K562 (cell line): Measurements from ENCODE around the gene U2SURP.

Experiments used
- ATF3 ChIP-seq, 2 experiments: fragments of 450-650 bp in 1 of 2; sonication (generic) in 1 of 2; formaldehyde crosslinking in 1 of 2; IDR thresholded peaks in 1 of 2; conservative IDR thresholded peaks in 1 of 2; 2 replicates each; pipeline versions ENCODE4 v1.6.1 to v1.8.1; 2016 to 2023; ENCODE audit warnings: mild to moderate bottlenecking in 2 of 2, moderate library complexity in 2 of 2, inconsistent platforms in 1 of 2, missing genetic modification reagents in 1 of 2
- EGR1 ChIP-seq: fragments of 450-650 bp; conservative IDR thresholded peaks from 2 replicates; pipeline ENCODE4 v1.6.1; 2017; ENCODE audit warnings: mild to moderate bottlenecking
- IRF1 ChIP-seq: sonication (generic); formaldehyde crosslinking; IDR thresholded peaks from 2 replicates; pipeline ENCODE4 v1.8.0; 2022; ENCODE audit warnings: missing genetic modification reagents, mild to moderate bottlenecking, borderline replicate concordance
- KDM1A ChIP-seq, 2 experiments: fragments of 450-650 bp; IDR thresholded peaks; 2 replicates each; pipeline ENCODE4 v1.6.1; 2016; ENCODE audit warnings: mild to moderate bottlenecking in 2 of 2
- LARP7 ChIP-seq: fragments of 450-650 bp; IDR thresholded peaks from 2 replicates; pipeline ENCODE4 v1.6.1; 2016
- MLX ChIP-seq, 2 experiments: fragments of 450-650 bp in 1 of 2; sonication (generic) in 1 of 2; formaldehyde crosslinking; conservative IDR thresholded peaks; 2 replicates each; pipeline versions ENCODE4 v1.4.0 to v1.8.1; 2020 to 2022; ENCODE audit warnings: mild to moderate bottlenecking in 1 of 2, missing genetic modification reagents in 1 of 2
- POLR2A ChIP-seq: fragments of 450-650 bp; conservative IDR thresholded peaks from 2 replicates; pipeline ENCODE4 v1.6.1; 2016
- ZBTB11 ChIP-seq, 3 experiments: fragments of 200-800 bp in 1 of 3; fragments of 250-450 bp in 1 of 3; fragments of 450-650 bp in 1 of 3; sonication (Bioruptor Pico) in 1 of 3; sonication (Bioruptor generic) in 1 of 3; formaldehyde crosslinking in 1 of 3; IDR thresholded peaks; 2 replicates each; pipeline versions ENCODE4 v1.6.1 to v1.8.0; 2016 to 2022; ENCODE audit warnings: mild to moderate bottlenecking in 2 of 3, missing genetic modification characterization in 2 of 3, missing compliant biosample characterization in 1 of 3, moderate library complexity in 1 of 3
- ZNF174 ChIP-seq: fragments of 250-450 bp; sonication (Bioruptor Pico); IDR thresholded peaks from 2 replicates; pipeline ENCODE4 v1.4.0; 2020; ENCODE audit warnings: mild to moderate bottlenecking
- TF ChIP-seq, protein P1 (sequence below), 3 experiments: IDR thresholded peaks in 2 of 3; conservative IDR thresholded peaks in 1 of 3; 2 replicates each; pipeline ENCODE4 v1.5.1; 2011 to 2012; ENCODE audit warnings: low read length in 3 of 3, mild to moderate bottlenecking in 3 of 3, control low read depth in 2 of 3, improper control_type of control experiment in 1 of 3, inconsistent platforms in 1 of 3, low read depth in 1 of 3, mixed read lengths in 1 of 3, moderate library complexity in 1 of 3; ENCODE audit not compliant: insufficient read depth in 2 of 3

GRCh38 chr3:143095813-143096212, 94.4 kb downstream of the U2SURP start:
- TF ChIP-seq LARP7: no peak
- no peak for TF ChIP-seq EGR1
- no peak for TF ChIP-seq KDM1A (IDR thresholded peaks at IDR 0.05)
- TF ChIP-seq, protein P1, sequence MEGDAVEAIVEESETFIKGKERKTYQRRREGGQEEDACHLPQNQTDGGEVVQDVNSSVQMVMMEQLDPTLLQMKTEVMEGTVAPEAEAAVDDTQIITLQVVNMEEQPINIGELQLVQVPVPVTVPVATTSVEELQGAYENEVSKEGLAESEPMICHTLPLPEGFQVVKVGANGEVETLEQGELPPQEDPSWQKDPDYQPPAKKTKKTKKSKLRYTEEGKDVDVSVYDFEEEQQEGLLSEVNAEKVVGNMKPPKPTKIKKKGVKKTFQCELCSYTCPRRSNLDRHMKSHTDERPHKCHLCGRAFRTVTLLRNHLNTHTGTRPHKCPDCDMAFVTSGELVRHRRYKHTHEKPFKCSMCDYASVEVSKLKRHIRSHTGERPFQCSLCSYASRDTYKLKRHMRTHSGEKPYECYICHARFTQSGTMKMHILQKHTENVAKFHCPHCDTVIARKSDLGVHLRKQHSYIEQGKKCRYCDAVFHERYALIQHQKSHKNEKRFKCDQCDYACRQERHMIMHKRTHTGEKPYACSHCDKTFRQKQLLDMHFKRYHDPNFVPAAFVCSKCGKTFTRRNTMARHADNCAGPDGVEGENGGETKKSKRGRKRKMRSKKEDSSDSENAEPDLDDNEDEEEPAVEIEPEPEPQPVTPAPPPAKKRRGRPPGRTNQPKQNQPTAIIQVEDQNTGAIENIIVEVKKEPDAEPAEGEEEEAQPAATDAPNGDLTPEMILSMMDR (IDR thresholded peaks at IDR 0.05 in 2 of 3, conservative IDR thresholded peaks at IDR 0.05 in 1 of 3; ENCODE audit: insufficient read depth in 2 of 3, low read depth in 1 of 3, low read length in 3 of 3): no peak
- no peak for TF ChIP-seq ZNF174
- TF ChIP-seq POLR2A: no peak
- TF ChIP-seq ATF3 (IDR thresholded peaks at IDR 0.05): no peak
- no peak for TF ChIP-seq ATF3 (CRISPR knock-in tag; conservative IDR thresholded peaks at IDR 0.05)
- TF ChIP-seq ZBTB11 (CRISPR knock-in tag; IDR thresholded peaks at IDR 0.05): no peak
- no peak for TF ChIP-seq IRF1
- no peak for TF ChIP-seq MLX (CRISPR knock-in tag; conservative IDR thresholded peaks at IDR 0.05)
